Retinal pigment epithelial cell (primary cell): Measurements from ENCODE around the gene PDE4B.

Experiments
- DNase-seq: peaks from one replicate; pipeline ENCODE4 v3.0.0-alpha.2; 2010; ENCODE audit warnings: low read depth
- H3K4me3 ChIP-seq: 2 replicates; pipeline ENCODE4 v1.5.1; 2011; ENCODE audit warnings: mild to moderate bottlenecking, low read length, control low read depth, moderate library complexity
- CTCF ChIP-seq: conservative IDR thresholded peaks from 2 replicates; pipeline ENCODE4 v1.5.1; 2011; ENCODE audit warnings: low read depth, low read length, control low read depth, inconsistent platforms

Gene PDE4B

GRCh38 chr1:66156144-66156543, 363.4 kb downstream of the PDE4B start:
- no peak overlapping the region for H3K4me3 ChIP-seq
- DNase-seq, result no peak
- no peak for TF ChIP-seq CTCF

- DNase-seq, result no peak
- H3K4me3 ChIP-seq, result no peak overlapping the region
- no peak for TF ChIP-seq CTCF
These were observed 367.1 kb downstream of the PDE4B start for GRCh38 chr1:66159800-66160199.

- no peak for TF ChIP-seq CTCF
- H3K4me3 ChIP-seq, result no peak overlapping the region
- DNase-seq, result no peak
These were observed 368.0 kb downstream of the PDE4B start for GRCh38 chr1:66160719-66161118.

- no peak for TF ChIP-seq CTCF
- no peak for DNase-seq
- no peak overlapping the region for H3K4me3 ChIP-seq
These were observed 374.1 kb downstream of the PDE4B start for GRCh38 chr1:66166753-66167152.

GRCh38 chr1:66167267-66167666, 374.6 kb downstream of the PDE4B start:
- H3K4me3 ChIP-seq, result no peak overlapping the region
- no peak for TF ChIP-seq CTCF
- no peak for DNase-seq

GRCh38 chr1:66168467-66168887, 375.8 kb downstream of the PDE4B start:
- DNase-seq, result no peak
- H3K4me3 ChIP-seq, result no peak overlapping the region
- no peak for TF ChIP-seq CTCF

- no peak for TF ChIP-seq CTCF
- H3K4me3 ChIP-seq, result no peak overlapping the region
- peak; percentile 41 for DNase-seq
These were observed 376.4 kb downstream of the PDE4B start for GRCh38 chr1:66168948-66169671.
